COLO829 (cell line): ENCODE measurements around the gene CUZD1.

Experiments
- DNase-seq: peaks from one replicate; pipeline ENCODE4 v3.0.0; 2012; ENCODE audit warnings: low spot score

Gene CUZD1

DNA sequence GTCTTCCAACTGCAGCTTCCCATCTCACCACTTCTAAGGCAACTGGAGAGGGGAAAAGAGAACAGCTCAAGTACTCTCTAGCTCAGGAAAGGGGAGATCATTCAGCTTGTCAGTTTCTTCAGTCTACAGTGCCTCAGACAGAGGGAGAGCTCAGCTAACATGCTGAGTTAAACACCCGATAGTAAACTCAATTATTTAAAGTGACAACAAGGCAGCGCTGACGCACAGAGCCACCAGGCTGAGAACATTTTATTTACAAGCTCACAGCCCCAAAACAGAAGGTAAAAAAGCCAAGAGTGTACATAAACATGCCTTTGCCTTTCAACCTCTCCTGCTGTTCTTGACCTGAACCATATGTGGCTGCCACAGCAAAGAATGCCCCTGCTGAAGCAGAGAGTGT lies 10.1 kb upstream of the CUZD1 start:
- no peak for DNase-seq

DNA sequence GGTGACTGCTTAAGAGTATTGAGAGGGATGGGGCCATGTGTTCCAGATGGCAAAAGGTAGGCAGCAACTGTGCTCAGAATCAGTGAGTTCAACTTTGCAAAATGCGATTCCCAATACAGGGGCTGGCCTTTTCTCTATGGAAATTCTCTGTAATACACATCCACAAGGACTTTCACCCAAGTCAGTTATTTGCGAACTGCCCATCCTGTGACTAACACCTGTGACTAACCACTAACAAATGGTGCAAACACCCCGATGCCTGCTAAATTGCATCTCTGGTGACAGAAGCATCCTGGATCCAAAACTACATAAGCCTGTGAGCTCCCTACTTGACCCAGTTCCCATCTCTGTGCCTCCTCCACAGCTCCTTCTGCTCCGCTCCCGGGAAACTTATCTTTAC lies 9.0 kb upstream of the CUZD1 start:
- no peak for DNase-seq

DNA sequence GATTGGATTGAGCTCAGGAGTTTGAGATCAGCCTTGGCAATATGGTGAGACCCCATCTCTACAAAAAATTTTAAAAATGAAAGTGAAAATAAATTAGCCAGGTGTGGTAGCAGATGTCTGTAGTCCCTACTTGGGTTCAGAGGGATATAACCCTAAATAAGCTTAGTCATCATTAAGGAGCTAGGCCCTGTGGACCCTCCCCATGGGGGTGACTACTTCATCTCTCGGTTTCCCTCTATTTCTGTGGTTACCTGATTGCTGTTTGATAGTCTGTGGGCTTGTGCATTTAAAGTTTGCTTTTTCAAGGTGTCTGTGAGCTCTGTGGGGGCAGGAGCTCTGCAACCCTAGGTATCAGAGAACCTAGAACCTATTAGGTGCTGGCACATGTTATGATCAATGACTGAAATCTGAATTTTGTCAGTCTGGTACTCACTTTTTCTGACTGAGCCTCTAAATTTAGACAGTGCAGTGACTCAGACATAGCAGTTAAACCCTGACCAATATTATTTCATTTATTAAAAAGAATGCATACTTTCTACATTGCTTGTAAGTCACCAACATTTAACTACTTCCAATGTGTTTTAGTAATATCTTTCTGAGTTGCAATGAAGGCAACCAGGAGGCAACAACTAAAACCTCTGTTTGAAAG lies 8.1 kb upstream of the CUZD1 start:
- DNase-seq = no peak

DNA sequence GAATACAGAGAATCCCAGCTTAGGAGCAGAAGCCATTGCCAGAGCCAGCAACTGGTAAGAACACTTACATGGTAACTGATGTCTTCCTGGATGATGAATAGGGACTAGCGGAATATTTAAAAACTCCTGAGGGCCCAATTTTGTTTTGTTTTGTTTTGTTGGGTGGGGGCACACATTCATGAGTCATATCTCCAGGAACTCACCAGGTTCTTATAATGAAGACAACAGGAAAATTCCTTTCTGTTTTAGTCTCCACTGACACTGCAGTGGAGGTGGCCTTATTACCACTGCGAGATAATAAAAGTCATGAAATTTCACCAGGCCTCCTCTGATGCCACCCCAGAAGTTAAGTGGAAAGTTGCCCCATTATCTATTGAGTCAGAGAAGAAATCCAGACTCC lies 6.6 kb upstream of the CUZD1 start:
- no peak for DNase-seq

DNA sequence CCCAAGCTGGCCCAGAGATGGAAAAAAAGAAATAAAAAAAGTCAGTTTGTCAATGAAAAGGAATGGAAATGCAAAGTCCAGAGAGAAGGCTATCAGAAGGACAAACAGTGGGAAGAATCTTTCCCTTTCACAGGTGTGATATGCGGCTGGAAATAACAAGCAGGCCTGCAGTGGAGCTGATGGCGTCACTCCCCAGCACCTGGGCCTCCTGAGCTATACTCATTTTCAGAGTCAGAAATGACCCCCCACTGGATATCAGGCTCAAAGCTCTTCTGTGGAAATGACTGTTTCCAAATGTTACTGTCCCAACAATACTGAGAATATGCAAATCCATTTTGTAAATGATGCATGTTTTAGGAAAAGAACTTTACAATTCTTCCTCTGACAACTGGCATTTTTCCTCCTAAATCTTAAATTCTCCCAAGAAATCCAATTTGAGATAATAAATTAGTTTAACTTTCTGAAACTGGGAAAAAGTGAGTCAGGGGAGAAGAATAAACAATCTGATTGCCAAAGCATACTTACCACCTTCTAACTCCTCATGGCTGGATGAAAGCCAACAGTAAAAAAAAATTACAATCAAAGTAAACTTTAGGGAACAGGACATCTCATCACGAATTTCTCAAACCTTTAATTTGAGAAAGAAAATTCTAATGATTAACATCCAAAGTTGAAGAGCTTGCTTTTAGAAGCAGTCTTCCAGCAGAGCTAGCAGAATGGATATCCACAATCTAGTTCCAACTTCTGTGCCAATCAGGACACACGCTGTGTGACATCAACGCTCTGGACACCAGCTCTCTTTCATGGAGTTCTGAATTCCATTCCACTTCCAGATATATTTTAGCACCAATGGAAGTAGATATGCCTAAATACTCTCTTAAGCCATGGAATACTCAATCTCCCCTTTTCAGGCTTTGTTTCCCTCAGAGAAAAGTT lies 5.3 kb upstream of the CUZD1 start:
- no peak for DNase-seq

DNA sequence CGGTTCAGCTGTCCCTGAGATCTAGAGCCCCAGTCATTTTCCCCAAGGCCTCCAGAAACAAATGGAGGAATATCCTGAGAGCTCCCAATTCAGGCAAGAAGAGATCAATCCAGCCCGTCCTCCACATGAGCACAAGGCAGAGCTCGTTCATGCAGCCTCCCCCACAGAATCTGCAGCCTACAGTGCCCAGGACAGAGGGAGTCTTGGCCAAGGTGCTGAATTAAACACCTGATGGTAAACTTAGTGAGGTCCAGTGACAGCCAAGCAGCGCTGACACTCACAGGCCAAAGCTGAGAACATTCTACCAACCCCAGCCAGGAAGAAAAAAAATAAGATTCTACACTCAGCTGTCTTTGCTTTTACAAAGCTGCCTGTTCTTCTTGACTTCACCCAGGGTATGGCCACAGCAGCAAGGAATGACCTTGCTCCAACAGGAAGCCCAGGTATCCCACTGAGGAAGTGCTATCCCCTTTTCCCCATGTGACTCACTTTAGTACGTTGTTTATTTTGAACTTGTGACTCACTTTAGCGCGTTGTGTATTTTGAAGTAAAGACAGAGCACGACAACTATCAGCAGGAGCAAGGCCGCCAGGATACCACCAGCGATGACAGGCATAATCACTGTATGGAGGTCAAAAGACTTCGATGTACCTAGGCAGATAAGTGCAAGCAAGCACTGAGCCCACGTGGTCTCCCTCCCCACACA lies 4.4 kb upstream of the CUZD1 start:
- no peak for DNase-seq

DNA sequence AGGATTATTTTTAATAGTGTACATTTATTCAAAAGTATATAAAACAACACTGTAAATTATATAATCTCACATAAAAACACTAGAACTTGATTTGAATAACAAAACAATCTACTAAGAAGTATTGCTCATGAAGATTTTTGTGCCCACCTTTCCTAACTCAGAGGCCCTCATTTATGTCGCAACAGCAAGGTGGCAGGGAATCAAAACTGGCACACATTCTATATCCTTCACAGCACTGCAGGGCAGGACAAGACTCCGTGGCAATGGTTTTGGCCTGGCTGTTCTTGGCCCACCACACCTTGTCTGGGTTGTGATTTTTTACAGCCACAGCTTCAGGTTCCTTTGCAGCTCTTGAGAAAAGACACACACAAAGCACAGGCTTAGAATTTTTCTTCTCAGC lies 3.4 kb upstream of the CUZD1 start:
- no peak for DNase-seq

DNA sequence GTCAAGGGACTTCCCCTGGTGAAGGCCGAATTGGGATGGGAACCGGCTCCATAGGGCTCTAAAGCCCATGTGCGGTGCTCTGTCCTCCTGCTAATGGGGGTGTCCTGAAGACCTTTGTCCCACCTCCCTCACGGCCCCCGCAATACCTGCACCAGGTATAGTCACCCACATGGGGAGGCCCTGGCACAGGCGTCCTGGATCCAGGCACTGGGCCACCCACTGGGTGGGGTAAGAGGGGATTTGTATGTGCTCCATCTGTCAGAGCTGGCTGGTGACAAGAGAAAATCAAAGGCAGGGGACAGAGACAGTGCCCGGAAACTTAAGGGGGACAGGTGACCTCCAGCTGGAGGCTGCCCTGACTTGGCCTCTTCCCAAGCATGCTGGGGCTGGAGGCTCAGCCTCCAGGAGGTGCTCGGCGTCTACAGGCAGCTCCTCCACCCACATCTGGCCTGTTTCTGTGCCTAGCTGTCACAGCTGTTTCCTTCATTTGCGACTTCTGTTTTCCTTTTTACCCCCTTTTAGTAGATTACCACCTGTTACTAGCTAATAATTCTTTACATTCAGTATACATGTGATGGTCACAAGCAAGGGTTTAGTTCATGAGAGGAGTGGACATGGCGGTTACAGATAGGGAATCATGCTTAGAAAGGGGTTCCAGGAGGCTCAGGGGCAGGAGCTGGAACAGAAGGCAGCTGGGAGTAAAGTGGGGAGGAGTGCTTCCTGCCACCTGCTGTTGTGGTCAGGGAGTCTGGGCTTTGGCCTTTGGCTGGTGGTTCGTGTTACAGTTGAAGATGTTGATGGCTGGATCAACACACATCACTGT lies 2.3 kb upstream of the CUZD1 start:
- DNase-seq = no peak

DNA sequence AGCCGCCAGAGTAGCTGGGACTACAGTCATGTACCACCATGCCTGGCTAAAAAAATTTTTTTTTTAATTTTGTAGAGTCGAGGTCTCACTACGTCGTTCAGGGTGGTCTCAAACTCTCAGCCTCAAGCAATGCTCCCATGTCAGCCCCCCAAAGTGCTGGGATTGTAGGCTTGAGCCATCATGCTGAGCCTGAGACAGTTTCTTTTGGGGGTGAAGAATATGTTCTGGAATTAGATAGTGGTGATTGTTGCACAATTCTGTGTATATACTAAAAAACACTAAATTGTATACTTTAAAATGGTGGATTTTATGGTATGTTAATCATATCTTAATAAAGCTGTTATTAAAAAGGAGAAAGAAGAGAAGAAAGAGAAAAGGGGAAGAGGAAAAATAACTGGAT lies 1.5 kb downstream of the CUZD1 start:
- DNase-seq = no peak

DNA sequence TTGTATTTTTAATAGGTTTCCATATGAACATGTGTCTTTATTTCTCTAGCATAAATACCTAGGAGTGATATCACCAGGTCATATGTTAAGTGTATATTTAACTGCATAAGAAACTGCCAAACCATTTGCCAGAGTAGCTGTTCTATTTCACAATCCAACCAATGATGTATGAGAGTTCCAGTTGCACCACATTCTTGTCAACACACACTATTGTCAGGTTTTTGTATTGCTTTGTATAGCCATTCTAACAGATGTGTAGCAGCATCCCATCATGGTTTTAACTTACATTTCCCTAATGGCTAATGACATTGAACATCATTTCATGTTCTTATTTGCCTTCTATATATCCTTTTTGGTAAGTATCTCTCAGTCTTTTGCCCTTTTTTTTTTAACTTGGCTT lies 4.1 kb downstream of the CUZD1 start:
- DNase-seq = no peak

DNA sequence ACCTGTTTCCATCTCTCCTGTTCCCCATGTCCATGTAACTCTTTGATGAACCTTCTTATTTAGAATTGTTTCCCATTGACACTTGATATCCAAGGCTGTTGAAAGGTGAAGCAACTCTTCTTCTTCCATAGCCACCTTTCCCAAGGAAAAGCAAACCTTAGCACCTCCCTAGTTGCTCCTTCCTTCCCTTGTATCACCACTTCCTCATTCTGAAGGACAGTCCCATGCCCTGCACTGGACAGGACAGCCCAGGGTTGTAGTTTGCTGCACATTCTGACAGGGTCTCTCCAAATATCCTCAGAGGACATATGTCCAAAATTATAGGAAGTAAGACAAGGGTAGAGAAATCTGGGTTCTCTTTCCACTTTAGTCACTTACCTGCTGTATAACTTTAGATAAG lies 6.2 kb downstream of the CUZD1 start:
- no peak for DNase-seq

DNA sequence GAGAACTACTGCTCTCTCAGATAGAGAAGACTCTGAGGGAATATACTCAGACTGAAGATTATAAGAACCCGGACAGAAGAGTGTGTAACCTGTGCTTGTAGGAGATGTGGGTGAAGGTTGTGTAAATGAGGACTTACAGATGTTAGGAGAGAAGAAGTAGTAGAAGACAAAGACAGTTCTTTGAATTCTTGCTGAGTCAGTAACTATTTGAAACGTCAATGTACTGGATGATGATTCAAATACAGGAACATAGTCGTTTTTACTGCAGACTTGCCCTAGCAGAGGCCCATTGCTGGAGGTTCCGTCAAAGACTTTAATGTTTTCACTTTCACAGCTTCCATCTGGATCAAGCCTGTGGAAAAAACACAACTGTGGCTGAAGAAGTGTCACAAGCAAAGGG lies 6.8 kb downstream of the CUZD1 start:
- no peak for DNase-seq

DNA sequence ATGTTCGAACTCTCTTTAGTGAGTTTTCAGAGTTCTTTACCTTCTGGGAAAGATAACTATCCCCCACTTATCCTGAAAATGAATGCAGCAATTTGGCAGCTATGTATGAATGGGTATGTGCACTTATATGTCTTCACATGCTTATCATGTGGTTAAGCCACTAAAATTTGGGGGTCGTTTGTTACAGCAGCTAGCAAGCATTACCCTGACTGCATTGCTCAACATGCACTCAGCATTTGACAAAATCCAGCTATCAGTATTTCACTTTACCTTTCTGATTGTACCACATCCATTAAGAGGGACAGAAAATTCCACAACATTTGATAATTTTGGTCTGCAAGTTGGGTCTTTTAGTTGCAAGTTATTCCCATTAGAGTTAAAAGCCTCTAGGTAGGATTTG lies 9.7 kb downstream of the CUZD1 start:
- DNase-seq = no peak

DNA sequence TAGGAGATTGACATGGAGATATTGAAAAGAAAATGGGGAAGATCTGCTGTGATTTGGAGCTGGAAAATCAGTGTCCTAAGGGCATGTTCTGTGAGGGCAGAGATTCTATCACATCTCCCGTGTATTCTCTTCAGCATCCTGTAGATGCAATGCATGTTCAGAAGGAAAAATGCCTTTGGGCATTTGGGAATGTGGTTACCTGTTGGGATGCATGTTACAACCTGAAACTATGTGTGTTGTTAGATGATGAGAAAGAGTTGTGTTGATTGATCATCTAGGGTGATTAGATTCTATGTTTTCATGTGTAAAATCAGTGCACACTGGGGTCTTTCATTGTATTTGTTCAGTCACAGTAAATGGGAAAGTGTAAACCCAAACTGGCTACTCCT lies 14.7 kb downstream of the CUZD1 start:
- DNase-seq = no peak

DNA sequence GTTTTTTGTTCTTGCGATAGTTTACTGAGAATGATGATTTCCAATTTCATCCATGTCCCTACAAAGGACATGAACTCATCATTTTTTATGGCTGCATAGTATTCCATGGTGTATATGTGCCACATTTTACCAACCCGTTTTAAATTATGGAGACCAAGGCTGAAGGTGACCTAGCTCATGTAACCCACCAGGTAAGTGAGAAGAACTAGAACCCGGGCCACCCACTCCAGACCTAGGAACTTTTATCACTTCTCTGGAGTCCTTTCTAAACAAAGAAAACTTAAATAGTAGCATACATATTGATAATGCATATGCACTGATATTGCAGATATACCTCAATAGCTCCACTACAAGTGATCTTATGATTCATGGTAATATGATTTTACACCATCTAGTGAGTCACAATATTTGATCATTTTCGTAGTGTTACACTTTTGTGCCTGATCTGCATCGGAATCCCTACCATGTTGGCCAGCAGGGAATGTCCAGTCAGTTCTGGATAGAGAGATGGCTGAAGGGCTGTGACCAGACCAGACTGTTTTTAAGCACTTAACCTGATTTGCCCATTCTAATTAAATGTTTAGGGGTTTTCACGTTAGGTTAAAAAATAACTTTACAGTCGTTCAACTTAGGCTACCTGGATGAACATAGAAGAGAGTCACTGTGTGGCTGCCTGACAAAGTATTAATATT lies 15.2 kb downstream of the CUZD1 start:
- no peak for DNase-seq

DNA sequence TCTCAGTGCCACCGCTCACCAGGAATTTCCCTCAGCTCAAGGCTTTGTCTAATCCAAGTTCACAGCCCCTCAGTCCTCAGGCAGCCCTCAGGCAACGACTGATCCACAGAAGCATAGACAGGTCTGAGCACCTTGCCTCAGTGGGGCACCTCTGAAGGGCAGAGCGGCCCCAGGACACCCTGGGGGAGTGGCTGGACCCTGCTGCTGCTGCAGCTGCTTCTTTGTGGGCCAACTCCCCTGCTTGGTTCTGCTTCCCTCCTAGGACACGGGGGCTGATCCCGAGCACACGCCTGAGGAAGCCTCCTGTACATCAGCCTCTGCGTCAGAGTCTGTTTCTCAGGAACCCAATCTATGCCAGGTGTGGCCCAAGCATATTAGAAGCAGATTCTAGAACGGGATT lies 16.2 kb downstream of the CUZD1 start:
- no peak for DNase-seq

DNA sequence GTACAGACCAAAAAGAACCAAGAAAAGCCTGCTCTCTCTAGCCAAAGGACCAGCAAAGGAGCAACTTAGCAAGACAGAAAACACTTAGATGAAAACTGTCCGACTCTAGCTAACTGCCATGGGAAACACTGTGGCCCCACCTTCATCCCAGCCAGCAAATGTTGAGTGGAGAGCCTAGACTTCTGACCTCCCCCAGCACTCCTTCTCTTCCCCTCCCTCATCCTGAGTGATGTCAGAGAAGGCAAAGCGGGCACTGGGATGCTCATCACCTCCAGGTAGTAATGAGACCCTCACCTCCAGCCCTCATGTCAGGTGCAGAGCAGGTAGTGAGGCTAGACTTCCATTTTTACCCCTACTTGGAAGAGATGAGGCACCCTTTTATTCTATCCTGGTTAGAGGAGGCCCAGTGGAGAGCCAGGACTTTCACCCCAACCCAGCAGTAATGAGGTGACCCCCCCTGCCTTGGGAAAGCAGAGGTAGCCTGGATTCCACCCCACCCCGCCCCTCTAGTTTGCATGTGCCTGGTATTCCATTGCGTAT lies 16.9 kb downstream of the CUZD1 start:
- DNase-seq = no peak

DNA sequence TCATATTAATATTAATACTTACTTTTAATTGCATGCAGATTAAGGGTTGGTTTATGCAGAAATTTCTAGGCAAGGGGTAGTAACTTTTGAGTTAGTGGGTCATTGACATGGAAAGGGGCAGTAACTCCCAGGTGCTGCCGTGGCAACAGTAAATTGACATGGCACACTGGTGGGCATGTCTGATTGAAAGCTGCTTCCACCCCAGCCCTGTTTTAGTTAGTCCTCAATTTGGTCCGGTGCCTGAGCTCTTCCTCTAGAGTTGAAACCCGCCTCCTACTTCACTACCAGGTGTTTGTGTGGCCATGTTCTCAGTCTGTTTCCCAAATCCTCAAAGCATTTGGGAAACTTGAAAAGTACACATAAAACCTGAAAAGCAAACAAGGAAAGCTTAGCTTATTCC lies 18.4 kb downstream of the CUZD1 start:
- no peak for DNase-seq

DNA sequence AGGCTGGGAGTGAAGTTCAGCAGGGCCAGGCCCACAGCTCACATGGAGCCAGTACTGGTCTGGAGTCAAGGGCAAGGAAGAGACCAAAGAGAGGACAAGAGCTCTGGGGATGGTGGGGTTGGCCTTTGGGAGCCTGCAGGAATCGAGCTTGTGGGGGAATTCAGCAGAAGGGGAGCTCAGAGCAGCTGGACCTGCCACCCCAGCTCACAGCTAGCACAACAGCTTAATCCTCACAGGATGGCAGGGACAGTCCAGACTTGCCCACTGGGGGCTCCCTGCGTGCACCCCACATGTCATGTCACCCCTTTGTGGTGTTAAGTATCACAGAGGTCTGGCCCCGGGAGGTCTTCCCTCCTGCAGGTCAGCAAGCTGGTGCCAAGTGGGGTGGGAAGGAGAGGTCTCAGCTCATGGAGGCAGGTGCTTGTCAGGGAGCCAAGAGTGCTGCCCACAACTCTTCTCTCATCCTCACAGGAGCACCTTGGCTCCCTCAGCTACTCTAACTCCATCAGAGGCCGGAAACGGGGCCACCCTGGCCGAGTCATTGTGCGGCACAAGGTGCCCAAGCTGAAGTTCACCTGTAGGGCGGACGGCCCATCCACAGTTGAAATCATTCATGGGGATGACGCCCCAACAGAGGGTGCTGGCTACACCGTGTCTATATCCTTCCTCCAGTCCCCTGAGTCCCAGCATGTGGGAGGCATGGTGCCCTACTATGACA lies 22.5 kb downstream of the CUZD1 start:
- no peak for DNase-seq

DNA sequence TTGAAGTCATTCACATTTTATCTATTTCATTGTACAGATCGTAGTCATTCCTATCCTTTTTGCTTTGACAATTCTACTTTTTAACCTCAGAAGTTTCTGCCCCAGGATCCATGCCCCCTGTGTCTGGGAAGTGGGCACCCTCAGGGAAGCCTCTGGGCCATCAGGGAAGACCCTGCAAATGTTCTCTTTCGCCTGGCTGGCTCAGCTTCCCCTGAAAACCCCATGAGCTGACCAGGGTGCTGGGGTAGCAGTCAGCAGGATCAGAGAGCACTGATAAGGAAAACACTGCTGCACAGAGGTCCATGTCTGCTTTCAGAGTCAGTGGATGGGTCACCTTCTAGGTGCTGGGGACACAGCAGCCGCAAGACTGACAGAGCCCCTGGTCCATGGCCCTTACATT lies 23.8 kb downstream of the CUZD1 start:
- DNase-seq = no peak

DNA sequence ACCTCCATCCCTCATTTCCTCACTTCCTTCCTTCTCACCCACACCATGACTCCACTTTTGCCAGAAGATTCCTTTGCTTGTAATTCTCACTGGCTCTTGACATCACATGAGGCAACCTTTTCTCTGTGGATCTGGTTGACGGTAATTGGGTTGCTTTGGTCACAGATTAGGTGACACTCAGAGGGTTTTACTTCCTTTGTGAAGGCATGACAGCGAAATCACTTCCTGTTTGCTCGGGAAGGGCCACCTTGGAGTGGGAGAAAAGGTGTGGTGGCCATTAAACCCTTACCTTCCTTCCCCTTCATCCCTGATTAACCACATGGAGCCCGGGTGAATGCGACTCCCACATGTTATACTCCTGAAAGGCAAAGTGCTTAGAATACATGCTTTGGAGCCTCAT lies 30.2 kb downstream of the CUZD1 start:
- DNase-seq = no peak
